M059J (cell line): ENCODE measurements around the gene MSI2. TPM values are rescaled to one million over a fixed set of nuclear protein-coding genes. Genes with fewer than 3 reads are reported as not detected.

Experiments
- DNase-seq: peaks from one replicate; pipeline ENCODE4 v3.0.0-alpha.2; 2012; ENCODE audit warnings: low read depth
- total RNA-seq: library from RNA; depleted of rRNA; stranded (reverse); fragments of >200 nt; shearing (Covaris generic); gene quantifications from 2 replicates; pipeline ENCODE4 v1.2.3, GENCODE V29; 2014

Gene MSI2
- total RNA-seq, 1 experiment from 2014 or later = 28.6 TPM

- no peak for DNase-seq
Observed at GRCh38 chr17:57315061-57316015, 59.0 kb downstream of the MSI2 start.

GRCh38 chr17:57316361-57316760, 60.0 kb downstream of the MSI2 start:
- no peak for DNase-seq

GRCh38 chr17:57317079-57317478, 60.8 kb downstream of the MSI2 start:
- DNase-seq = no peak

- no peak for DNase-seq
Observed at GRCh38 chr17:57318913-57319312, 62.6 kb downstream of the MSI2 start.

- no peak for DNase-seq
Observed at GRCh38 chr17:57319806-57320205, 63.5 kb downstream of the MSI2 start.

GRCh38 chr17:57323391-57323790, 67.1 kb downstream of the MSI2 start:
- no peak for DNase-seq

- no peak for DNase-seq
Observed at GRCh38 chr17:57324060-57324459, 67.7 kb downstream of the MSI2 start.

- no peak for DNase-seq
Observed at GRCh38 chr17:57324631-57325030, 68.3 kb downstream of the MSI2 start.

- no peak for DNase-seq
Observed at GRCh38 chr17:57326336-57326735, 70.0 kb downstream of the MSI2 start.

GRCh38 chr17:57326764-57327163, 70.4 kb downstream of the MSI2 start:
- DNase-seq = no peak

- no peak for DNase-seq
Observed at GRCh38 chr17:57327176-57327970, 71.0 kb downstream of the MSI2 start.

- no peak for DNase-seq
Observed at GRCh38 chr17:57328109-57328882, 72.0 kb downstream of the MSI2 start.

GRCh38 chr17:57329380-57330214, 73.3 kb downstream of the MSI2 start:
- no peak for DNase-seq

GRCh38 chr17:57330587-57330986, 74.3 kb downstream of the MSI2 start:
- no peak for DNase-seq

GRCh38 chr17:57331423-57331822, 75.1 kb downstream of the MSI2 start:
- DNase-seq = no peak

GRCh38 chr17:57332501-57332900, 76.2 kb downstream of the MSI2 start:
- no peak for DNase-seq

- DNase-seq = no peak
Observed at GRCh38 chr17:57335195-57335792, 79.0 kb downstream of the MSI2 start.

- DNase-seq = no peak
Observed at GRCh38 chr17:57337390-57337789, 81.1 kb downstream of the MSI2 start.

- DNase-seq = no peak
Observed at GRCh38 chr17:57338257-57338914, 82.1 kb downstream of the MSI2 start.
